Measurements from ENCODE around the gene AGAP3.

The AGAP3 gene

DNA sequence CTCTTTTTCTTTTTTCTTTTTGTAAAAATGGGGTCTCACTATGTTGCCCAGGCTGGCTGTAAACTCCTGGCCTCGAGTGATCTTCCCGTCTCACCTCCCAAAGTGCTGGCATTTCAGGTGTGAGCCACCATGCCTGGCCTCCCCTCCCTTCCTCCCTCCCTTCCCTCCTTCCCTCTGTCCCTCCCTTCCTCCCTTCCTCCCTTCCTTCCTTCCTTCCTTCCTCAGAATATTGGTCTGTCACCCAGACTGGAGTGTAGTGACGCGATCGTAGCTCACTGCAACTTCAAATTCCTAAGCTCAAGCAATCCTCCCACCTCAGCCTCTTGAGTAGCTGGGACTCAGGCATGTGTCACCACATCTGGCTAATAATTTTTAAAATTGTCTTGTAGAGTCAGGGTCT, 8.4 kb downstream of the AGAP3 start:
- Histone ChIP-seq H3K4me3 (ENCODE audit: low read length) (no peak overlapping the region), H2AFZ (ENCODE audit: low read depth, low read length) (no peak overlapping the region), H3K79me2 (ENCODE audit: low read length) (peaks cover 85% of the 10 kb centered on the region), H3K9me3 (ENCODE audit: insufficient read depth, low read length) (no peaks in the 10 kb centered on the region), H3K4me1 (ENCODE audit: low read length) (no peaks in the 10 kb centered on the region), H3K36me3 (replicated peaks; ENCODE audit: low read depth, low read length) (peaks cover 5% of the 10 kb centered on the region), H3K27me3 (ENCODE audit: low read depth, low read length) (no peaks in the 10 kb centered on the region), H3K4me2 (ENCODE audit: low read length) (no peak overlapping the region), H4K20me1 (ENCODE audit: insufficient read depth, low read length) (peaks cover 51% of the 10 kb centered on the region), H3K9ac (ENCODE audit: low read length) (no peak overlapping the region), H3K27ac (ENCODE audit: low read length) (no peak overlapping the region)
- TF ChIP-seq, protein P1, sequence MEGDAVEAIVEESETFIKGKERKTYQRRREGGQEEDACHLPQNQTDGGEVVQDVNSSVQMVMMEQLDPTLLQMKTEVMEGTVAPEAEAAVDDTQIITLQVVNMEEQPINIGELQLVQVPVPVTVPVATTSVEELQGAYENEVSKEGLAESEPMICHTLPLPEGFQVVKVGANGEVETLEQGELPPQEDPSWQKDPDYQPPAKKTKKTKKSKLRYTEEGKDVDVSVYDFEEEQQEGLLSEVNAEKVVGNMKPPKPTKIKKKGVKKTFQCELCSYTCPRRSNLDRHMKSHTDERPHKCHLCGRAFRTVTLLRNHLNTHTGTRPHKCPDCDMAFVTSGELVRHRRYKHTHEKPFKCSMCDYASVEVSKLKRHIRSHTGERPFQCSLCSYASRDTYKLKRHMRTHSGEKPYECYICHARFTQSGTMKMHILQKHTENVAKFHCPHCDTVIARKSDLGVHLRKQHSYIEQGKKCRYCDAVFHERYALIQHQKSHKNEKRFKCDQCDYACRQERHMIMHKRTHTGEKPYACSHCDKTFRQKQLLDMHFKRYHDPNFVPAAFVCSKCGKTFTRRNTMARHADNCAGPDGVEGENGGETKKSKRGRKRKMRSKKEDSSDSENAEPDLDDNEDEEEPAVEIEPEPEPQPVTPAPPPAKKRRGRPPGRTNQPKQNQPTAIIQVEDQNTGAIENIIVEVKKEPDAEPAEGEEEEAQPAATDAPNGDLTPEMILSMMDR (IDR thresholded peaks at IDR 0.05; ENCODE audit: low read depth, low read length) = no peak
- no peak for TF ChIP-seq EZH2phosphoT487 (IDR thresholded peaks at IDR 0.05; ENCODE audit: low read depth)

DNA sequence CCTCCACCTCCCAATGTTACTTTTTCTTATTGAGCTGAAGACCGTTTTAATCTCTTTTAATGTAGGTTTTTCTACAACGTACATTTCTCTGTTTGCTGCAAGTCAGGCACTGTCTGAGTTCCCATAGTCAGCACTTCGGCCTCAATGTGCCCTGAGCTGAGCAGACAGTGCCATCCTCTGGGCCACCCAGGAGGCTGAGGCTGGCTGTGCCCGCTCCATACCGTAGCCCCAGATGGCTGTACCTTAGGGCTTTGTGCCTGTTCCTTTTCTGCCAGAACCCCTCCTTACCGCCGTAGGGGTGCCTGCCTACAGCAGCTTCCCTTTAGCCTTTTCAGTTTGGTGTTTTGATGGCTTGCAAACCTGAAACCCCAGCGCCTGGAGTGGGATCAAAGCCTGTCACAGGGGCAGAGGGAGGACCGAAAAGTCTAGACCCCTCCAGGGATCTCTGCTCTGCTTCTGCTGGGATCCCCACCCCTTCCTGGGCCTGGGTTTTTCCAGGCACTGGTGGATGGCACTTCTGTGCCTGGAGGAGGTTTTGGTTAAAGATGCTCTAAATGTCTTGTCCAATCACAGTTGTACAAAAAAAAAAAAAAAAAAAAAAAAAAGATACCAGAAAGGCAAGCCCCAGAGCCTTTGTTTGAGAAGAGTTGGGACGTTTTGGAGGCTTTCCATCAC, 9.0 kb downstream of the AGAP3 start:
- no peaks in the 10 kb centered on the region for H3K9me3 ChIP-seq (ENCODE audit: insufficient read depth, low read length)
- peaks cover 56% of the 10 kb centered on the region for H4K20me1 ChIP-seq (ENCODE audit: insufficient read depth, low read length)
- TF ChIP-seq, protein P1 (IDR thresholded peaks at IDR 0.05; ENCODE audit: low read depth, low read length) = no peak
- no peak for TF ChIP-seq EZH2phosphoT487 (IDR thresholded peaks at IDR 0.05; ENCODE audit: low read depth)
- H2AFZ ChIP-seq (ENCODE audit: low read depth, low read length) = no peak overlapping the region
- H3K4me1 ChIP-seq (ENCODE audit: low read length) = no peaks in the 10 kb centered on the region
- no peak overlapping the region for H3K9ac ChIP-seq (ENCODE audit: low read length)
- no peak overlapping the region for H3K4me3 ChIP-seq (ENCODE audit: low read length)
- H3K4me2 ChIP-seq (ENCODE audit: low read length) = no peak overlapping the region
- peaks cover 85% of the 10 kb centered on the region for H3K79me2 ChIP-seq (ENCODE audit: low read length)
- no peak overlapping the region for H3K27ac ChIP-seq (ENCODE audit: low read length)
- no peaks in the 10 kb centered on the region for H3K27me3 ChIP-seq (ENCODE audit: low read depth, low read length)
- H3K36me3 ChIP-seq (replicated peaks; ENCODE audit: low read depth, low read length) = peaks cover 5% of the 10 kb centered on the region

DNA sequence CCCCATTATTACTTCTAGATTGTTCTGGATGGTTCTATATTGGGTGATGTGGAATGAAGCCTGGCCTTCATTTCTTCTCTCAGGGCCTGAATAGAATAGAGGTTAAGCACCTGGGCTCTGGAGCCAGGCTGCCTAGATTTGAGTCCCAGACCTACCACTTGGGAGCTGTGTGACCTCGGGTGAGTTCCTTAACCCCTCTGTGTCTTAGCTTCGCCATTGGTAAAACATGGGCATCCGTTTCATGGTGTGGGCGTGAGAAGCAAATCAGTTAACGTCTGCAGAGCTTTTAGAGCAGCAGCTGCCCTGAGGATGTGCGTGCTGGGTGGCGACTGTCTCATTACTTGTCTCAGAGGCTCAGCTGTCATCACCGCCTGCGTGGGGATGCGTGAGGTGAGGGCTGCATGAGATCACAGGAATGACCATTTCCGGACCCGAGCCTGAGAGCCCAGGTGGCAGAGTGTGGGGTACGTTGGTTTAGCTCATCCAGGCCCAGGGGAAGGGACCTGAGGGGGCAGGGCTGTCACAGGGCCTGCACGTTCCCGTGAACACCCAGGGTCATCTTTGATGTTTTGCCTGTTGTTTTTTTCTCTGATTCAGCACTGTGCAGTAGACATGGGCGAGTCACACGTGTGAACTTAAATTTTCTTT, 9.7 kb downstream of the AGAP3 start:
- no peaks in the 10 kb centered on the region for H3K4me1 ChIP-seq (ENCODE audit: low read length)
- H3K27me3 ChIP-seq (ENCODE audit: low read depth, low read length) = no peaks in the 10 kb centered on the region
- TF ChIP-seq, protein P1 (IDR thresholded peaks at IDR 0.05; ENCODE audit: low read depth, low read length) = no peak
- no peak for TF ChIP-seq EZH2phosphoT487 (IDR thresholded peaks at IDR 0.05; ENCODE audit: low read depth)
- no peaks in the 10 kb centered on the region for H3K9me3 ChIP-seq (ENCODE audit: insufficient read depth, low read length)
- H3K4me2 ChIP-seq (ENCODE audit: low read length) = no peak overlapping the region
- H3K9ac ChIP-seq (ENCODE audit: low read length) = no peak overlapping the region
- H3K36me3 ChIP-seq (replicated peaks; ENCODE audit: low read depth, low read length) = peaks cover 5% of the 10 kb centered on the region
- no peak overlapping the region for H3K27ac ChIP-seq (ENCODE audit: low read length)
- no peak overlapping the region for H3K4me3 ChIP-seq (ENCODE audit: low read length)
- peaks cover 86% of the 10 kb centered on the region for H3K79me2 ChIP-seq (ENCODE audit: low read length)
- H2AFZ ChIP-seq (ENCODE audit: low read depth, low read length) = no peak overlapping the region
- H4K20me1 ChIP-seq (ENCODE audit: insufficient read depth, low read length) = peaks cover 59% of the 10 kb centered on the region

DNA sequence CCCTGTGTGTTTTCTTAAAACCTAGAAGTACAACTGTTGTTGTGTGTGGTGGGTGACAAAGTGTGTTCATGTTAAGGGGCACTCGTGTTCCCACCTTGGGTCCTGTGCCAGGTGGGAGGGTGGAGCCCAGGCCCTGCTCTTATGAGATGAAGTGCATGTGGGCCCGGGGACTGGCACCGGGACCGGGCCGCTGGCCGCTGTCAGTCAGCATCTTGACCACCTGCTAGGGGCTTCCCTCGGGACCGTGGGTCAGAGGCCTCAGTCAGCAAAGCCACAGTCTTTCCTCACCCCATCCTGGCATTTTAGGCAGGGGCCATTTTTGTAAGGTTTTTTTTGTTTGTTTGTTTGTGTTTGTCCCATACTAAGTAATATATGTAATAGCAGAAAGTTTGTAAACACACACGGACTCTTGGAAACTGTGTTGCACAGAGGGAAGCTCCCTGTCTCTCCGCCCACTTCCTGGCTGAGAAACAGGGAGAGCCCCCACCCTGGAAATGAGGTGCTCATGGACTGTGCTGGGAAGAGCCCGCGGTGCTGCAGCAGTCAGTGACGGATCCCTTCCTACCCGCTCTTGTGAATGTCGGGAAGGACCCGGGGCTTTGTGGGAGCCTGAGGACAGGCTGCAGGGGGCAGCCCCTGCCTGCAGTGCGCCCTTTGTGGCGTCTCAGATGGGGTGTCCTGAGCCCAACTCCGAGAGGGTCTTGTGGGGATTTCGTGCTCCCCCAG, 13.4 kb downstream of the AGAP3 start:
- H3K9me3 ChIP-seq (ENCODE audit: insufficient read depth, low read length) = no peaks in the 10 kb centered on the region
- H3K4me3 ChIP-seq (ENCODE audit: low read length) = no peak overlapping the region
- peaks cover 67% of the 10 kb centered on the region for H3K79me2 ChIP-seq (ENCODE audit: low read length)
- H4K20me1 ChIP-seq (ENCODE audit: insufficient read depth, low read length) = peaks cover 60% of the 10 kb centered on the region
- H3K4me2 ChIP-seq (ENCODE audit: low read length) = no peak overlapping the region
- no peak overlapping the region for H3K9ac ChIP-seq (ENCODE audit: low read length)
- no peak overlapping the region for H3K27ac ChIP-seq (ENCODE audit: low read length)
- H3K4me1 ChIP-seq (ENCODE audit: low read length) = no peaks in the 10 kb centered on the region
- TF ChIP-seq, protein P1 (IDR thresholded peaks at IDR 0.05; ENCODE audit: low read depth, low read length) = no peak
- TF ChIP-seq EZH2phosphoT487 (IDR thresholded peaks at IDR 0.05; ENCODE audit: low read depth) = no peak
- peaks cover 5% of the 10 kb centered on the region for H3K36me3 ChIP-seq (replicated peaks; ENCODE audit: low read depth, low read length)
- no peaks in the 10 kb centered on the region for H3K27me3 ChIP-seq (ENCODE audit: low read depth, low read length)
- no peak overlapping the region for H2AFZ ChIP-seq (ENCODE audit: low read depth, low read length)

Measured in OCI-LY3 (cell line).